AG04450 (cell line): Measurements from ENCODE around the gene SEC31B. TPM values are rescaled to one million over a fixed set of nuclear protein-coding genes. Genes with fewer than 3 reads are reported as not detected.

Source experiments
- CTCF ChIA-PET: fragments of 300-600, 350-600 bp; formaldehyde crosslinking; extraction: SDS; loops from one replicate; lab custom pipeline; 2022; ENCODE audit warnings: antibody characterized with exemption, inconsistent platforms; lab: Charles Lee
- POLR2A ChIA-PET: fragments of 350-600 bp; formaldehyde crosslinking; extraction: SDS; loops from one replicate; lab custom pipeline; 2021; ENCODE audit warnings: antibody characterized with exemption, inconsistent platforms; lab: Yijun Ruan, JAX
- DNase-seq: peaks from one replicate; pipeline ENCODE4 v3.0.0-alpha.2; 2011; ENCODE audit warnings: low read depth, low spot score
- H3K27ac ChIP-seq: one replicate; pipeline ENCODE4 v1.5.1; 2012; ENCODE audit warnings: low read depth, low read length, control low read depth
- H3K27me3 ChIP-seq: one replicate; pipeline ENCODE4 v1.6.0; 2012; ENCODE audit warnings: low read length; ENCODE audit not compliant: control insufficient read depth, insufficient read depth
- H3K4me3 ChIP-seq: 2 replicates; pipeline ENCODE4 v1.5.1; 2011; ENCODE audit warnings: mild to moderate bottlenecking, low read depth, low read length, control low read depth
- H3K9me3 ChIP-seq: 2 replicates; pipeline ENCODE4 v1.5.1; 2012; ENCODE audit warnings: low read length; ENCODE audit not compliant: control insufficient read depth, insufficient read depth
- CTCF ChIP-seq: IDR thresholded peaks from 2 replicates; pipeline ENCODE4 v1.5.1; 2011; ENCODE audit warnings: low read depth, low read length, control low read depth, inconsistent platforms
- polyA plus RNA-seq: library from polyadenylated mRNA; depleted of rRNA; stranded (reverse); fragments of >200 nt; gene quantifications from 2 replicates; pipeline ENCODE4 v1.2.3, GENCODE V29; 2011

Gene SEC31B
- polyA plus RNA-seq, 1 experiment = 4.8 TPM

- DNase-seq = no peak
- Histone ChIP-seq H3K4me3 (no peak overlapping the region), H3K27me3 (no peaks in the 10 kb centered on the region), H3K27ac (no peak overlapping the region), H3K9me3 (no peaks in the 10 kb centered on the region; the same call in 1 of the 2 replicates)
- ChIA-PET POLR2A (no interaction called here), CTCF (interaction anchor here (1.9 to 4.1 kb wide), 3 partner anchors 12 to 90 kb away, joined by 5 to 26 read pairs (median 14); partner anchors contain the start of gene HIF1AN)
- TF ChIP-seq CTCF = no peak
These were observed 4.5 kb upstream of the SEC31B start for GRCh38 chr10:100524206-100524605.

GRCh38 chr10:100522945-100523344 lies 3.3 kb upstream of the SEC31B start:
- Histone ChIP-seq H3K4me3 (no peak overlapping the region), H3K27ac (no peak overlapping the region), H3K9me3 (no peaks in the 10 kb centered on the region; the same call in 1 of the 2 replicates), H3K27me3 (no peaks in the 10 kb centered on the region)
- TF ChIP-seq CTCF = no peak
- ChIA-PET CTCF (interaction anchor here (1.0 to 2.1 kb wide), 5 partner anchors 13 to 356 kb away, joined by 4 to 22 read pairs (median 7); partner anchors contain the start of gene HIF1AN), POLR2A (interaction anchor here (1.2 kb wide), 1 partner anchor 13 kb away, joined by 5 read pairs; the partner anchor contains the start of gene HIF1AN)
- DNase-seq = no peak

- H3K27ac ChIP-seq = no peak overlapping the region
- no peaks in the 10 kb centered on the region; the same call in 1 of the 2 replicates for H3K9me3 ChIP-seq
- no peaks in the 10 kb centered on the region for H3K27me3 ChIP-seq
- no peak for DNase-seq
- no peak overlapping the region for H3K4me3 ChIP-seq
- ChIA-PET POLR2A (interaction anchor here (1.2 kb wide), 1 partner anchor 13 kb away, joined by 5 read pairs; the partner anchor contains the start of gene HIF1AN), CTCF (interaction anchor here (1.0 to 2.1 kb wide), 5 partner anchors 13 to 356 kb away, joined by 4 to 22 read pairs (median 7); partner anchors contain the start of gene HIF1AN)
- TF ChIP-seq CTCF = no peak
These were observed 2.6 kb upstream of the SEC31B start for GRCh38 chr10:100522107-100522801.

GRCh38 chr10:100520811-100521210 lies 1.1 kb upstream of the SEC31B start:
- H3K9me3 ChIP-seq = no peaks in the 10 kb centered on the region; the same call in 1 of the 2 replicates
- ChIA-PET POLR2A (interaction anchor here (0.5 to 1.1 kb wide), 3 partner anchors 15 to 377 kb away, joined by 3 to 5 read pairs (median 3); partner anchors contain the start of gene HIF1AN), CTCF (interaction anchor here (0.7 to 8.5 kb wide), 4 partner anchors 39 to 358 kb away, joined by 3 to 137 read pairs (median 7); no protein-coding TSS in a partner anchor)
- H3K4me3 ChIP-seq = no peak overlapping the region
- no peak for DNase-seq
- TF ChIP-seq CTCF = no peak
- no peaks in the 10 kb centered on the region for H3K27me3 ChIP-seq
- no peak overlapping the region for H3K27ac ChIP-seq
